Gastrocnemius medialis (tissue), 4 donors: ENCODE results near the gene ZNF423.

Experiments used
- POLR2A ChIP-seq, 2 donors: fragments of 450-650 bp; IDR thresholded peaks; one replicate each; pipeline ENCODE4 v1.6.1; 2017; ENCODE audit warnings: antibody characterized with exemption in 2 of 2, mild to moderate bottlenecking in 2 of 2, moderate library complexity in 2 of 2
- TF ChIP-seq, protein P1 (sequence below), 5 experiments: fragments of 450-650 bp in 3 of 5; fragments of 200-600 bp in 2 of 5; sonication (generic) in 2 of 5; IDR thresholded peaks in 4 of 5; conservative IDR thresholded peaks in 1 of 5; 1 replicate in 4 of 5; 2 replicates in 1 of 5; pipeline ENCODE4 v1.5.1; 2016 to 2019; ENCODE audit warnings: antibody characterized with exemption in 5 of 5, mild to moderate bottlenecking in 3 of 5, moderate library complexity in 3 of 5

DNA sequence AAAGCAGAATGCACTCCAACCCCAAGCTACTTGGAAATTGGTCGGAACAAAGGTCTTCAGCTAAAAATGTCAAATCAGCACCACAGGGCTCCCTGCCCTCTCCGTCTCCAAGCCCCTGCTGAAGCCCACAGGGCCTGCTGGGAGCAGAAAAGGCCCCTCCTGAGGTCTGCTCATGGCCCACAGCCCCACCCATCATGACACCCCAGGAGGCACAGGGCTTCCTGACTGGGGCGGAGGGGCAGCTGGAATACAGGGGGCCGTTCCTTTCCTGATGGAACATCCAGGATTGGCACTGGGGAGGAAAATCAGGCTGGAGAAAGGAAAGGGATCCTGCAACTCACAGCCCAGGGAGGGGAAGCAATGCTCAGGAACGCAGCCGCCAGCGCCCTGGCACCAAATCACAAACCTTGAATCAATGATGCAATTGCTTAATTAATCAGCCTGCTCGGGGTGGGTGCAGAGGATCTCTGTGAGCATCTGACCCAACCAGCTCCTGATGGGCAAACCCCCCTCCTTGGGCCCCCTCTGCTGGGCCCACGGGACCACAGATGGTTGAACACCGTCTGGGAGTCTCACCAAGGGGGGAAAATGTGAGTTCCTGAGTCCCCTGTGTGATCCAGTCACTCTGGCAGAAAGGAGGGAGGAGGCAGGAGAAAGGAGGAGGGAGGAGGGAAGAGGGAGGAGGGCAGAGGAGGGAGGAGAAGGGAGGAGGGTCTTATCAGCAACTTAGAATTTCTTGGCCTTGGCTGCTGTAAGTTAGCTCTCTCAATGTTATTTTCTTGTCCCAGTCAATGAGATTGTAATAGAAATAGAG is 155.5 kb downstream of the ZNF423 start:
- TF ChIP-seq, protein P1, sequence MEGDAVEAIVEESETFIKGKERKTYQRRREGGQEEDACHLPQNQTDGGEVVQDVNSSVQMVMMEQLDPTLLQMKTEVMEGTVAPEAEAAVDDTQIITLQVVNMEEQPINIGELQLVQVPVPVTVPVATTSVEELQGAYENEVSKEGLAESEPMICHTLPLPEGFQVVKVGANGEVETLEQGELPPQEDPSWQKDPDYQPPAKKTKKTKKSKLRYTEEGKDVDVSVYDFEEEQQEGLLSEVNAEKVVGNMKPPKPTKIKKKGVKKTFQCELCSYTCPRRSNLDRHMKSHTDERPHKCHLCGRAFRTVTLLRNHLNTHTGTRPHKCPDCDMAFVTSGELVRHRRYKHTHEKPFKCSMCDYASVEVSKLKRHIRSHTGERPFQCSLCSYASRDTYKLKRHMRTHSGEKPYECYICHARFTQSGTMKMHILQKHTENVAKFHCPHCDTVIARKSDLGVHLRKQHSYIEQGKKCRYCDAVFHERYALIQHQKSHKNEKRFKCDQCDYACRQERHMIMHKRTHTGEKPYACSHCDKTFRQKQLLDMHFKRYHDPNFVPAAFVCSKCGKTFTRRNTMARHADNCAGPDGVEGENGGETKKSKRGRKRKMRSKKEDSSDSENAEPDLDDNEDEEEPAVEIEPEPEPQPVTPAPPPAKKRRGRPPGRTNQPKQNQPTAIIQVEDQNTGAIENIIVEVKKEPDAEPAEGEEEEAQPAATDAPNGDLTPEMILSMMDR (IDR thresholded peaks at IDR 0.05 in 4 of 5, conservative IDR thresholded peaks at IDR 0.05 in 1 of 5) = no peak
- no peak for TF ChIP-seq POLR2A (IDR thresholded peaks at IDR 0.05)
